ENCODE measurements around the gene PFN3.

- TF ChIP-seq POLR2A (IDR thresholded peaks at IDR 0.05) (no peak), CTCF (IDR thresholded peaks at IDR 0.05) (no peak)
Observed at GRCh38 chr5:177359451-177359851, 41.0 kb downstream of the PFN3 start.

Measured in lower leg skin (tissue), 3 donors.